HepG2 (cell line): ENCODE results near the gene EGFLAM. TPM values are rescaled to one million over a fixed set of nuclear protein-coding genes. Genes with fewer than 3 reads are reported as not detected.

Source experiments
- ATAC-seq: fragments of 200-7000 bp; cut with Tn5 transposase; 3 replicates; pipeline ENCODE4 v1.9.1; 2020; ENCODE audit warnings: mild to moderate bottlenecking, moderate library complexity
- BruUV-seq: library from RNA; stranded (reverse); fragments of 400-500 nt; replicated peaks from 2 replicates; lab custom pipeline; 2021; lab: Mats Ljungman, UMichigan
- CTCF ChIA-PET: fragments of 300-600 bp; formaldehyde crosslinking; extraction: SDS; loops from one replicate; lab custom pipeline; 2021; ENCODE audit warnings: low total read pairs, inconsistent platforms, low intra/inter-chr PET ratio; lab: Yijun Ruan, JAX
- POLR2A ChIA-PET: fragments of 350-600 bp; sonication (Branson Sonifier 250); formaldehyde crosslinking; loops from one replicate; lab custom pipeline; 2020; ENCODE audit warnings: antibody characterized with exemption, inconsistent platforms; lab: Yijun Ruan, JAX
- DNase-seq: peaks from one replicate; pipeline ENCODE4 v3.0.0-alpha.2; 2015; ENCODE audit warnings: low spot score
- FAIRE-seq: peaks from 3 replicates; lab custom pipeline; 2011; peaks lifted over from hg19 to GRCh38; lab: Jason Lieb, UNC
- H2AFZ ChIP-seq: one replicate; pipeline ENCODE4 v1.6.1; 2011; ENCODE audit warnings: low read length, inconsistent platforms
- H3K27ac ChIP-seq: fragments of 300-600 bp; 3 replicates; pipeline ENCODE4 v1.8.0; 2011; ENCODE audit warnings: mixed run types, mild to moderate bottlenecking, mixed read lengths, low read length, inconsistent platforms; ENCODE audit not compliant: insufficient read depth; ENCODE audit errors: extremely low read length
- H3K27me3 ChIP-seq, 2 experiments: fragments of 200-600 bp in 1 of 2; 2 replicates in 1 of 2; 3 replicates in 1 of 2; pipeline versions ENCODE4 v1.6.0 to v1.8.0; 2011; ENCODE audit warnings: low read length in 2 of 2, mild to moderate bottlenecking in 2 of 2, moderate library complexity in 2 of 2, inconsistent platforms in 1 of 2; ENCODE audit not compliant: insufficient read depth in 2 of 2, control insufficient read depth in 1 of 2
- H3K36me3 ChIP-seq, 2 experiments: fragments of 200-600 bp in 1 of 2; replicated peaks in 1 of 2; 2 replicates in 1 of 2; 3 replicates in 1 of 2; pipeline versions ENCODE4 v1.5.1 to v1.8.0; 2011; ENCODE audit warnings: low read length in 2 of 2, inconsistent platforms in 1 of 2; ENCODE audit not compliant: insufficient read depth in 2 of 2, control insufficient read depth in 1 of 2
- H3K4me1 ChIP-seq: 2 replicates; pipeline ENCODE4 v1.5.1; 2012; ENCODE audit warnings: low read length, inconsistent platforms; ENCODE audit not compliant: insufficient read depth
- H3K4me2 ChIP-seq: 2 replicates; pipeline ENCODE4 v1.6.0; 2011; ENCODE audit warnings: low read depth, low read length, inconsistent platforms
- H3K4me3 ChIP-seq, 3 experiments: fragments of 200-600 bp in 1 of 3; sonication (generic), shearing (Covaris generic) in 1 of 3; replicated peaks in 1 of 3; 2 replicates each; pipeline ENCODE4 v1.5.1; 2011 to 2016; ENCODE audit warnings: low read length in 3 of 3, inconsistent platforms in 2 of 3, low read depth in 2 of 3, mild to moderate bottlenecking in 2 of 3, control low read depth in 1 of 3, mixed read lengths in 1 of 3; ENCODE audit not compliant: insufficient read depth in 1 of 3
- H3K79me2 ChIP-seq: one replicate; pipeline ENCODE4 v1.6.1; 2011; ENCODE audit warnings: low read length, inconsistent platforms; ENCODE audit not compliant: insufficient read depth
- H3K9ac ChIP-seq: 2 replicates; pipeline ENCODE4 v1.6.0; 2011; ENCODE audit warnings: mild to moderate bottlenecking, low read depth, low read length, inconsistent platforms; ENCODE audit not compliant: insufficient read depth
- H3K9me3 ChIP-seq: 2 replicates; pipeline ENCODE4 v1.5.1; 2012; ENCODE audit warnings: mild to moderate bottlenecking, low read length
- H4K20me1 ChIP-seq: 2 replicates; pipeline ENCODE4 v1.6.0; 2011; ENCODE audit warnings: inconsistent platforms, mild to moderate bottlenecking, low read length, moderate library complexity; ENCODE audit not compliant: insufficient read depth
- CCDC6 ChIP-seq: sonication (generic); formaldehyde crosslinking; IDR thresholded peaks from 2 replicates; pipeline ENCODE4 v1.8.1; 2022; ENCODE audit warnings: mild to moderate bottlenecking, missing genetic modification reagents, moderate library complexity
- MAFG ChIP-seq: sonication (generic); formaldehyde crosslinking; IDR thresholded peaks from 2 replicates; pipeline ENCODE4 v1.5.1; 2020; ENCODE audit warnings: mild to moderate bottlenecking, missing genetic modification reagents
- NCOA2 ChIP-seq: sonication (generic); formaldehyde crosslinking; IDR thresholded peaks from 2 replicates; pipeline ENCODE4 v1.8.0; 2022; ENCODE audit warnings: inconsistent platforms
- SCMH1 ChIP-seq: sonication (generic); formaldehyde crosslinking; IDR thresholded peaks from 2 replicates; pipeline ENCODE4 v1.9.0; 2021; ENCODE audit warnings: missing genetic modification reagents, mild to moderate bottlenecking, borderline replicate concordance
- SRSF1 ChIP-seq: fragments of 200-400 bp; formaldehyde crosslinking; optimal IDR thresholded peaks from 2 replicates; pipeline ENCODE3; 2017; ENCODE audit warnings: mild to moderate bottlenecking, low read depth, low read length, moderate library complexity
- TGIF2 ChIP-seq: IDR thresholded peaks from 2 replicates; pipeline ENCODE4 v1.6.1; 2016; ENCODE audit warnings: control low read depth, missing compliant biosample characterization
- ZMYM3 ChIP-seq: sonication (generic); formaldehyde crosslinking; IDR thresholded peaks from 2 replicates; pipeline ENCODE4 v1.5.1; 2020; ENCODE audit warnings: mild to moderate bottlenecking, missing genetic modification reagents
- ZNF329 ChIP-seq: sonication (generic); formaldehyde crosslinking; IDR thresholded peaks from 2 replicates; pipeline ENCODE4 v1.9.0; 2021; ENCODE audit warnings: low read depth, mild to moderate bottlenecking, missing genetic modification reagents
- ZNF629 ChIP-seq: sonication (generic); formaldehyde crosslinking; conservative IDR thresholded peaks from 2 replicates; pipeline ENCODE4 v1.5.0; 2020; ENCODE audit warnings: missing genetic modification reagents
- WGBS: methylation state at CpG from one replicate; pipeline ENCODE4 v1.1.6; 2017; ENCODE audit warnings: low lambda C conversion rate; 5-methylcytosine and 5-hydroxymethylcytosine counted together
- in situ Hi-C: cut with HindIII; loops from 2 replicates; pipeline ENCODE4 v1.10.0; 2017; ENCODE audit warnings: low pct_unique_long_range_greater_than_20kb; ENCODE audit not compliant: extremely low pct_ligation_motif_present
- intact Hi-C: fragments of 100-400 bp; cut with micrococcal nuclease; formaldehyde crosslinking; loops from one replicate; pipeline ENCODE4 v1.10.0; 2022; ENCODE audit not compliant: unreplicated experiment
- polyA plus RNA-seq, 8 experiments: library from polyadenylated mRNA; depleted of rRNA in 3 of 8; stranded (reverse) in 7 of 8; unstranded in 1 of 8; fragments of >200 nt; fragmentation: Illumina TruSeq in 4 of 8; extraction: Trizol in 4 of 8; gene quantifications; 2 replicates each; pipeline versions ENCODE4 v1.2.1 to v1.2.3, GENCODE V29; 2011 to 2016; ENCODE audit warnings: low read depth in 4 of 8, missing spikeins in 1 of 8, mixed read lengths in 1 of 8; ENCODE audit not compliant: insufficient read depth in 1 of 8
- total RNA-seq, 5 experiments: library from RNA; depleted of rRNA; stranded (reverse); fragments of >200 nt; fragmentation: Illumina TruSeq; extraction: Trizol; gene quantifications; 2 replicates each; pipeline ENCODE4 v1.2.3, GENCODE V29; 2016; ENCODE audit warnings: low read depth in 1 of 5
- TF ChIP-seq, protein P1 (sequence below): sonication (generic); formaldehyde crosslinking; IDR thresholded peaks from 2 replicates; pipeline ENCODE4 v1.4.0; 2020; ENCODE audit warnings: missing genetic modification reagents
- TF ChIP-seq, protein P2 (sequence below): IDR thresholded peaks from 2 replicates; pipeline ENCODE4 v1.6.1; 2016
- TF ChIP-seq, protein P3 (sequence below): sonication (generic); formaldehyde crosslinking; IDR thresholded peaks from 2 replicates; pipeline ENCODE4 v1.9.0; 2021; ENCODE audit warnings: missing genetic modification reagents, borderline replicate concordance
- TF ChIP-seq, protein P4 (sequence below): sonication (generic); formaldehyde crosslinking; IDR thresholded peaks from 2 replicates; pipeline ENCODE4 v1.5.0; 2020; ENCODE audit warnings: missing genetic modification reagents
- TF ChIP-seq, protein P5 (sequence below): sonication (generic); formaldehyde crosslinking; IDR thresholded peaks from 2 replicates; pipeline ENCODE4 v1.4.0; 2020; ENCODE audit warnings: missing genetic modification reagents, borderline replicate concordance

Gene EGFLAM
- total and polyA plus RNA-seq, 2 of the 13 experiments (the other 11 are each of a cell fraction or from before 2014, with no cell fraction given), result not detected

DNA sequence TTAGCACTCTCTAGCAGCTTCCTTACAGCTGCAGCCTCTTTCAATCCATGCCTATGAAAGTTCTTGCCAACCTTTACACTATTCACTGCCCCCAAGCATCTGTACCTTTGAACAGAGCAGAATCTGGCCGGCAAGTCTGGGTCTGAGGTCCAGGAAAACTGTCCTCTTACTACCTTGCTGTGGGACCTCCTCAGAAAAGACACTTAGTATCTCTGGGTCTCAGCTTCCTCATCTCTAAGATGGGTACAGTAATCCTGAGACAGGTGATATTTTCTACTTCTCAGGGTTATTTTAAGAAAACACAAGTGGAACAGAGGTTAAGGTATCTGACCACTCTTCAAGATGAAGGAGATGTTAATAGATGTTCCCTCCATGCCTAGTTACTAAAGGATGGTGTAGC is 120.2 kb downstream of the EGFLAM start:
- in situ Hi-C loops, result no loop called here

DNA sequence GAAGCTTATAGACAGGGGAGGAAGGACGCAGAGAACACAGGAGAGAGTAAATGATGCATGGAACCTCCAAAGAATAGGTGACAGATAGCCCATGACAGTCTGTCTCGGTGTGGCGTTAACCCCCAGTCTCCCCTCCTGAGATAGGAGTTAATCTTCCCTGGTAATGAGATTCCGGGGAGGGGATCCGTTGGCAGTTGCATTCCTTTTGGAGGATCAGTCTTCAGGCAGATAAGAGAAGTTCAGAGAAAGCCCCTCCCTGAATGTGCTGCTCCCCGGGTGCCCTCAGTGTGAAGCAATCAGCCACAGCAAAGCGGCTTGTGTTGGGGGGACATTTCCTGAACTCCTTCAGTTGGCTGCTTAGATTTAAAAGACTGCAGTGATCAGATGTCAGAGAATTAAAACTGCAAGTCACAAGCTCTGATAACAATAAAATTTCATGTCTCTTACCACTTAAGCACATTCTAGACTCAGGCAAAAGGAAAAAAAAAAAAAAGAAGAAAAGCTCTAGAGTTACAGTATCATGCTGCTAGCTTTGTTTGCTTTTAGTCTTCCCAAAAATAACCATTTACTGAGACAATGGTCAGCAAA is 121.1 kb downstream of the EGFLAM start:
- H3K4me3 ChIP-seq, result no peak overlapping the region
- no TSS peak for BruUV-seq
- H3K79me2 ChIP-seq, result no peaks in the 10 kb centered on the region
- no peak overlapping the region for H3K9ac ChIP-seq
- no peak overlapping the region for H3K4me2 ChIP-seq
- H3K27me3 ChIP-seq, result peaks cover 0 to 26% of the 10 kb centered on the region in 2 experiments; a peak in 2 of 5 replicates
- FAIRE-seq (no peak), ATAC-seq (no peak), DNase-seq (no peak)
- H3K27ac ChIP-seq, result no peak overlapping the region
- in situ Hi-C loops, result no loop called here
- WGBS, result 31% methylated on average over 6 of the region's 7 CpGs
- H3K36me3 ChIP-seq, result no peaks in the 10 kb centered on the region
- intact Hi-C loops, result no loop called here
- H3K9me3 ChIP-seq, result no peaks in the 10 kb centered on the region
- POLR2A ChIA-PET, result no interaction called here
- CTCF ChIA-PET, result no interaction called here
- H2AFZ ChIP-seq, result no peak overlapping the region
- no peaks in the 10 kb centered on the region for H4K20me1 ChIP-seq
- H3K4me1 ChIP-seq, result peaks cover 6% of the 10 kb centered on the region; the same call in 1 of the 2 replicates
- TF ChIP-seq, protein P1, sequence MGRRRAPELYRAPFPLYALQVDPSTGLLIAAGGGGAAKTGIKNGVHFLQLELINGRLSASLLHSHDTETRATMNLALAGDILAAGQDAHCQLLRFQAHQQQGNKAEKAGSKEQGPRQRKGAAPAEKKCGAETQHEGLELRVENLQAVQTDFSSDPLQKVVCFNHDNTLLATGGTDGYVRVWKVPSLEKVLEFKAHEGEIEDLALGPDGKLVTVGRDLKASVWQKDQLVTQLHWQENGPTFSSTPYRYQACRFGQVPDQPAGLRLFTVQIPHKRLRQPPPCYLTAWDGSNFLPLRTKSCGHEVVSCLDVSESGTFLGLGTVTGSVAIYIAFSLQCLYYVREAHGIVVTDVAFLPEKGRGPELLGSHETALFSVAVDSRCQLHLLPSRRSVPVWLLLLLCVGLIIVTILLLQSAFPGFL, result no peak
- TF ChIP-seq NCOA2 (no peak), MAFG (CRISPR knock-in tag) (no peak), ZNF329 (CRISPR knock-in tag) (no peak), ZMYM3 (CRISPR knock-in tag) (no peak), SRSF1 (no peak), SCMH1 (CRISPR knock-in tag) (no peak), CCDC6 (no peak)
- TF ChIP-seq, protein P2, sequence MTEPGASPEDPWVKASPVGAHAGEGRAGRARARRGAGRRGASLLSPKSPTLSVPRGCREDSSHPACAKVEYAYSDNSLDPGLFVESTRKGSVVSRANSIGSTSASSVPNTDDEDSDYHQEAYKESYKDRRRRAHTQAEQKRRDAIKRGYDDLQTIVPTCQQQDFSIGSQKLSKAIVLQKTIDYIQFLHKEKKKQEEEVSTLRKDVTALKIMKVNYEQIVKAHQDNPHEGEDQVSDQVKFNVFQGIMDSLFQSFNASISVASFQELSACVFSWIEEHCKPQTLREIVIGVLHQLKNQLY, result no peak
- TF ChIP-seq, protein P3, sequence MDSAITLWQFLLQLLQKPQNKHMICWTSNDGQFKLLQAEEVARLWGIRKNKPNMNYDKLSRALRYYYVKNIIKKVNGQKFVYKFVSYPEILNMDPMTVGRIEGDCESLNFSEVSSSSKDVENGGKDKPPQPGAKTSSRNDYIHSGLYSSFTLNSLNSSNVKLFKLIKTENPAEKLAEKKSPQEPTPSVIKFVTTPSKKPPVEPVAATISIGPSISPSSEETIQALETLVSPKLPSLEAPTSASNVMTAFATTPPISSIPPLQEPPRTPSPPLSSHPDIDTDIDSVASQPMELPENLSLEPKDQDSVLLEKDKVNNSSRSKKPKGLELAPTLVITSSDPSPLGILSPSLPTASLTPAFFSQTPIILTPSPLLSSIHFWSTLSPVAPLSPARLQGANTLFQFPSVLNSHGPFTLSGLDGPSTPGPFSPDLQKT (CRISPR knock-in tag), result no peak
- TF ChIP-seq, protein P4, sequence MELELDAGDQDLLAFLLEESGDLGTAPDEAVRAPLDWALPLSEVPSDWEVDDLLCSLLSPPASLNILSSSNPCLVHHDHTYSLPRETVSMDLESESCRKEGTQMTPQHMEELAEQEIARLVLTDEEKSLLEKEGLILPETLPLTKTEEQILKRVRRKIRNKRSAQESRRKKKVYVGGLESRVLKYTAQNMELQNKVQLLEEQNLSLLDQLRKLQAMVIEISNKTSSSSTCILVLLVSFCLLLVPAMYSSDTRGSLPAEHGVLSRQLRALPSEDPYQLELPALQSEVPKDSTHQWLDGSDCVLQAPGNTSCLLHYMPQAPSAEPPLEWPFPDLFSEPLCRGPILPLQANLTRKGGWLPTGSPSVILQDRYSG, result no peak

More for the DNA sequence above, 120.2 kb downstream of the EGFLAM start:
- FAIRE-seq, result no peak
- Histone ChIP-seq H3K4me3 (no peak overlapping the region), H3K9ac (no peak overlapping the region), H3K4me2 (no peak overlapping the region), H2AFZ (no peak overlapping the region), H3K36me3 (no peaks in the 10 kb centered on the region), H3K27ac (no peak overlapping the region), H3K9me3 (no peaks in the 10 kb centered on the region), H3K4me1 (peaks cover 6% of the 10 kb centered on the region; the same call in 1 of the 2 replicates), H4K20me1 (no peaks in the 10 kb centered on the region), H3K79me2 (no peaks in the 10 kb centered on the region), H3K27me3 (peaks cover 0 to 26% of the 10 kb centered on the region in 2 experiments; a peak in 2 of 5 replicates)
- 0 out of 2 replicates have a peak, but pooled peaks have one; percentile 18 for TF ChIP-seq ZNF629 (CRISPR knock-in tag)
- no peak for TF ChIP-seq TGIF2
- TF ChIP-seq, protein P5, sequence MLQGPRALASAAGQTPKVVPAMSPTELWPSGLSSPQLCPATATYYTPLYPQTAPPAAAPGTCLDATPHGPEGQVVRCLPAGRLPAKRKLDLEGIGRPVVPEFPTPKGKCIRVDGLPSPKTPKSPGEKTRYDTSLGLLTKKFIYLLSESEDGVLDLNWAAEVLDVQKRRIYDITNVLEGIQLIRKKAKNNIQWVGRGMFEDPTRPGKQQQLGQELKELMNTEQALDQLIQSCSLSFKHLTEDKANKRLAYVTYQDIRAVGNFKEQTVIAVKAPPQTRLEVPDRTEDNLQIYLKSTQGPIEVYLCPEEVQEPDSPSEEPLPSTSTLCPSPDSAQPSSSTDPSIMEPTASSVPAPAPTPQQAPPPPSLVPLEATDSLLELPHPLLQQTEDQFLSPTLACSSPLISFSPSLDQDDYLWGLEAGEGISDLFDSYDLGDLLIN (CRISPR knock-in tag), result no peak
- CTCF ChIA-PET, result no interaction called here
- BruUV-seq, result no TSS peak
- ATAC-seq, result no peak
- no peak for DNase-seq
- WGBS, result 11% methylated on average over 1 of the region's 1 CpG
- POLR2A ChIA-PET, result no interaction called here
- intact Hi-C loops, result no loop called here
